ENCODE data around the gene LYST. TPM values are rescaled to one million over a fixed set of nuclear protein-coding genes. Genes with fewer than 3 reads are reported as not detected.

LYST gene
- polyA plus RNA-seq, 3 donors = 46.3 to 128 (median 67.9) TPM

DNA sequence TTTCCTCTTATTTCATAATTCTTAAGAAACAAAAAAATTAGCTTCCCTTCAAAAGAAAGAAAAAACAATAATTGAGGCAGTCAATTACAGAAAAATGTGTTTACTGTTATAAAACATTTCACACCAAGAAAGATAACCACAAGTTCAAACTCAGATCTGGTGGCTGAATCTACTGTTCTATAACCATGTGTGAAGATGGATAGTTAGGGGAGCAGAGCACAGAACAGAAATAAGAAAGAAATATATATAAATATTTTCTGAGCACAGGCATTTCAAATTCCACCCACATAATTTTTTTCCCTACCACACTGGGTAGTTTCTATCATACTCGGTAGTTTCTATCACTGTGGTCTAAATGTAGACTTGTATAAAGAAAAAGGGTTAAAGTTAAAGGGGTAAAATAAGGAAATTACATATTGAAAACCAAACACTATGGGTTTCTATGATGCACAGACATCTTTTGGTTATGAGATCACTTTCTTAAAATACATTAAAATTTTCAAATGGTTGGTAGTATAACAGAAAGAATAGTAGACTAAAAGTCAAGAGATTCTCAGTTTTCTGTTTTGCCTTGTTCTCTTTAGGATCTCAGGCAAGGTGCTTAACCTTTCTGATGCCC is 10.8 kb downstream of the LYST start:
- no CpG with 5 or more reads among the region's 1 CpG for WGBS (ENCODE audit: insufficient coverage)
- peak overlapping the region in 1 of 2 donors; percentile 9 for H3K4me3 Mint-ChIP-seq
- intact Hi-C loops (cut with micrococcal nuclease) = no loop called here
- Histone ChIP-seq H3K9me3 (replicated peaks in 1 of 2; ENCODE audit: control insufficient read depth in 1 of 2, insufficient read depth in 1 of 2, low read length in 2 of 2) (no peaks in the 10 kb centered on the region), H3K27ac (ENCODE audit: low read depth in 1 of 2, low read length in 2 of 2) (peak overlapping the region in 1 of 2 donors; percentile 66), H3K79me2 (ENCODE audit: insufficient read depth, low read length) (peaks cover 100% of the 10 kb centered on the region), H3K4me3 (replicated peaks in 1 of 3; ENCODE audit: low read depth in 2 of 3, low read length in 3 of 3) (no peak overlapping the region), H3K9ac (ENCODE audit: insufficient read depth, low read length, poor library complexity, severe bottlenecking) (no peak overlapping the region), H2AFZ (ENCODE audit: insufficient read depth, low read depth, low read length, poor library complexity, severe bottlenecking) (no peak overlapping the region), H3K27me3 (ENCODE audit: control insufficient read depth in 2 of 2, insufficient read depth in 2 of 2, low read length in 2 of 2) (no peaks in the 10 kb centered on the region), H3K36me3 (replicated peaks in 1 of 2; ENCODE audit: control insufficient read depth in 1 of 2, insufficient read depth in 2 of 2, low read length in 2 of 2) (peaks cover 3 to 5% of the 10 kb centered on the region in 2 donors), H3K4me2 (replicated peaks; ENCODE audit: extremely low read depth, low read length, poor library complexity, severe bottlenecking) (peak overlapping the region; percentile 8), H4K20me1 (ENCODE audit: insufficient read depth, low read length) (peaks cover 96% of the 10 kb centered on the region), H3K4me1 (ENCODE audit: control insufficient read depth in 1 of 2, insufficient read depth in 2 of 2, low read length in 2 of 2) (peaks cover 83 to 100% of the 10 kb centered on the region in 2 donors)
- no peak for DNase-seq
- peaks cover 4 to 7% of the 10 kb centered on the region in 2 donors for H3K36me3 Mint-ChIP-seq
- H3K4me1 Mint-ChIP-seq = peaks cover 64% of the 10 kb centered on the region
- no peaks in the 10 kb centered on the region for H3K27me3 Mint-ChIP-seq (ENCODE audit: low read depth in 3 of 3)
- H3K27ac Mint-ChIP-seq = peak overlapping the region in 4 of 7 donors; percentile 31 to 77 (median 58)
- H3K9me3 Mint-ChIP-seq = no peaks in the 10 kb centered on the region
- TF ChIP-seq, protein P1, sequence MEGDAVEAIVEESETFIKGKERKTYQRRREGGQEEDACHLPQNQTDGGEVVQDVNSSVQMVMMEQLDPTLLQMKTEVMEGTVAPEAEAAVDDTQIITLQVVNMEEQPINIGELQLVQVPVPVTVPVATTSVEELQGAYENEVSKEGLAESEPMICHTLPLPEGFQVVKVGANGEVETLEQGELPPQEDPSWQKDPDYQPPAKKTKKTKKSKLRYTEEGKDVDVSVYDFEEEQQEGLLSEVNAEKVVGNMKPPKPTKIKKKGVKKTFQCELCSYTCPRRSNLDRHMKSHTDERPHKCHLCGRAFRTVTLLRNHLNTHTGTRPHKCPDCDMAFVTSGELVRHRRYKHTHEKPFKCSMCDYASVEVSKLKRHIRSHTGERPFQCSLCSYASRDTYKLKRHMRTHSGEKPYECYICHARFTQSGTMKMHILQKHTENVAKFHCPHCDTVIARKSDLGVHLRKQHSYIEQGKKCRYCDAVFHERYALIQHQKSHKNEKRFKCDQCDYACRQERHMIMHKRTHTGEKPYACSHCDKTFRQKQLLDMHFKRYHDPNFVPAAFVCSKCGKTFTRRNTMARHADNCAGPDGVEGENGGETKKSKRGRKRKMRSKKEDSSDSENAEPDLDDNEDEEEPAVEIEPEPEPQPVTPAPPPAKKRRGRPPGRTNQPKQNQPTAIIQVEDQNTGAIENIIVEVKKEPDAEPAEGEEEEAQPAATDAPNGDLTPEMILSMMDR (IDR thresholded peaks at IDR 0.05) = no peak

- H3K27me3 Mint-ChIP-seq (ENCODE audit: low read depth in 3 of 3) = no peaks in the 10 kb centered on the region
- Histone ChIP-seq H4K20me1 (ENCODE audit: insufficient read depth, low read length) (peaks cover 96% of the 10 kb centered on the region), H3K4me2 (replicated peaks; ENCODE audit: extremely low read depth, low read length, poor library complexity, severe bottlenecking) (peak overlapping the region; percentile 5), H3K27me3 (ENCODE audit: control insufficient read depth in 2 of 2, insufficient read depth in 2 of 2, low read length in 2 of 2) (no peaks in the 10 kb centered on the region), H3K27ac (ENCODE audit: low read depth in 1 of 2, low read length in 2 of 2) (peak overlapping the region in 1 of 2 donors; percentile 78), H2AFZ (ENCODE audit: insufficient read depth, low read depth, low read length, poor library complexity, severe bottlenecking) (no peak overlapping the region), H3K9me3 (replicated peaks in 1 of 2; ENCODE audit: control insufficient read depth in 1 of 2, insufficient read depth in 1 of 2, low read length in 2 of 2) (no peaks in the 10 kb centered on the region), H3K9ac (ENCODE audit: insufficient read depth, low read length, poor library complexity, severe bottlenecking) (no peak overlapping the region), H3K79me2 (ENCODE audit: insufficient read depth, low read length) (peaks cover 100% of the 10 kb centered on the region), H3K36me3 (replicated peaks in 1 of 2; ENCODE audit: control insufficient read depth in 1 of 2, insufficient read depth in 2 of 2, low read length in 2 of 2) (peaks cover 0 to 5% of the 10 kb centered on the region in 2 donors), H3K4me3 (replicated peaks in 1 of 3; ENCODE audit: low read depth in 2 of 3, low read length in 3 of 3) (no peak overlapping the region), H3K4me1 (ENCODE audit: control insufficient read depth in 1 of 2, insufficient read depth in 2 of 2, low read length in 2 of 2) (peaks cover 72 to 98% of the 10 kb centered on the region in 2 donors)
- TF ChIP-seq, protein P1 (IDR thresholded peaks at IDR 0.05) = no peak
- H3K36me3 Mint-ChIP-seq = peaks cover 12 to 13% of the 10 kb centered on the region in 2 donors
- DNase-seq = no peak
- H3K4me1 Mint-ChIP-seq = peaks cover 79% of the 10 kb centered on the region
- peak overlapping the region in 6 of 7 donors; percentile 58 to 87 (median 78) for H3K27ac Mint-ChIP-seq
- WGBS (ENCODE audit: insufficient coverage) = no CpG with 5 or more reads among the region's 3 CpGs
- intact Hi-C loops (cut with micrococcal nuclease) = no loop called here
- peaks cover 0 to 4% (median 0%) of the 10 kb centered on the region in 7 donors for H3K9me3 Mint-ChIP-seq
- H3K4me3 Mint-ChIP-seq = peak overlapping the region in 1 of 2 donors; percentile 52
Measured at GRCh38 chr1:235854347-235854746, 12.4 kb downstream of the LYST start.

Measured in CD14-positive monocyte (primary cell).